ENCODE data around the gene GNAI1.
A peak's percentile ranks its signal among the peaks of the same experiment; 100 is the strongest.

The GNAI1 gene

GRCh38 chr7:80134536-80135308 lies at the start of gene GNAI1:
GNAI1 (plus strand) TSS chr7:80134831; CDS start chr7:80135161, 330 bp downstream.
- peak; percentile 84 to 88 for DNase-seq

GRCh38 chr7:80087051-80087770 lies 47.4 kb upstream of the GNAI1 start:
- no peak for DNase-seq

GRCh38 chr7:80087771-80088170 lies 46.9 kb upstream of the GNAI1 start:
- no peak for DNase-seq

GRCh38 chr7:80088705-80089104 lies 45.9 kb upstream of the GNAI1 start:
- no peak for DNase-seq

- no peak for DNase-seq
These were observed 45.3 kb upstream of the GNAI1 start for GRCh38 chr7:80089366-80089765.

GRCh38 chr7:80093349-80093748 lies 41.3 kb upstream of the GNAI1 start:
- no peak for DNase-seq

- peak in 1 of 2 experiments; percentile 36 for DNase-seq
These were observed 39.1 kb upstream of the GNAI1 start for GRCh38 chr7:80095545-80095944.

- no peak for DNase-seq
These were observed 36.9 kb upstream of the GNAI1 start for GRCh38 chr7:80097756-80098155.

GRCh38 chr7:80098795-80099194 lies 35.8 kb upstream of the GNAI1 start:
- no peak for DNase-seq

- no peak for DNase-seq
These were observed 34.4 kb upstream of the GNAI1 start for GRCh38 chr7:80100254-80100653.

GRCh38 chr7:80105701-80106408 lies 28.8 kb upstream of the GNAI1 start:
- no peak for DNase-seq

GRCh38 chr7:80106498-80107113 lies 28.0 kb upstream of the GNAI1 start:
- DNase-seq, result no peak

GRCh38 chr7:80107278-80107677 lies 27.4 kb upstream of the GNAI1 start:
- no peak for DNase-seq

- no peak for DNase-seq
These were observed 24.3 kb upstream of the GNAI1 start for GRCh38 chr7:80110376-80110775.

GRCh38 chr7:80114159-80114558 lies 20.5 kb upstream of the GNAI1 start:
- no peak for DNase-seq

- no peak for DNase-seq
These were observed 9.9 kb upstream of the GNAI1 start for GRCh38 chr7:80124526-80125264.

GRCh38 chr7:80127412-80128160 lies 7.0 kb upstream of the GNAI1 start:
- DNase-seq, result peak; percentile 80 to 95

- no peak for DNase-seq
These were observed 5.7 kb upstream of the GNAI1 start for GRCh38 chr7:80128918-80129317.

GRCh38 chr7:80129785-80130184 lies 4.8 kb upstream of the GNAI1 start:
- DNase-seq, result no peak

GRCh38 chr7:80131675-80132435 lies 2.8 kb upstream of the GNAI1 start:
- DNase-seq, result no peak

GRCh38 chr7:80132594-80132993 lies 2.0 kb upstream of the GNAI1 start:
- no peak for DNase-seq
